Loucy (cell line): ENCODE data around the gene RAB3GAP1.

Source experiments
- EZH2phosphoT487 ChIP-seq: fragments of 200-600 bp; IDR thresholded peaks from 2 replicates; pipeline ENCODE4 v1.6.1; 2018; ENCODE audit warnings: antibody characterized with exemption, mild to moderate bottlenecking, moderate library complexity, borderline replicate concordance
- TF ChIP-seq, protein P1 (sequence below): fragments of 200-600 bp; sonication (generic); conservative IDR thresholded peaks from 2 replicates; pipeline ENCODE4 v1.5.1; 2014; ENCODE audit warnings: mild to moderate bottlenecking, antibody characterized with exemption, low read length

DNA sequence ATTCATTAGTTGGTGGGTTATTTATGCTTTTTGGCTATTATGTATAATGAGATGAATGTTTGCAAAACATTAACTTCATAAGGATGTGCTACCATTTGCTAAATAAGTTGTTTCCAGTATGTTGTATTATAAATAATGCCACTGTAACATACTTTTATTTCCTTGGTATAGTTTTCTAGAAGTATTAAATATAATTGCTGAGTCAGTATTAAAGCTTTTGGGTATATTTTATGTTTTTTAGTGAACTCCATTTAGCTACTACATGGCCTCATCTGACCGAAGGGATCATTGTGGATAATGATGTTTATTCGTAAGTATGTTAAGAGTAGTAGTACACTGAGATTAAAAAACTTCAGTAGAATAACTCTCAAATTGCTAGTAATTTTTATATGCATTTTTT is 73.8 kb downstream of the RAB3GAP1 start:
- no peak for TF ChIP-seq EZH2phosphoT487
- TF ChIP-seq, protein P1, sequence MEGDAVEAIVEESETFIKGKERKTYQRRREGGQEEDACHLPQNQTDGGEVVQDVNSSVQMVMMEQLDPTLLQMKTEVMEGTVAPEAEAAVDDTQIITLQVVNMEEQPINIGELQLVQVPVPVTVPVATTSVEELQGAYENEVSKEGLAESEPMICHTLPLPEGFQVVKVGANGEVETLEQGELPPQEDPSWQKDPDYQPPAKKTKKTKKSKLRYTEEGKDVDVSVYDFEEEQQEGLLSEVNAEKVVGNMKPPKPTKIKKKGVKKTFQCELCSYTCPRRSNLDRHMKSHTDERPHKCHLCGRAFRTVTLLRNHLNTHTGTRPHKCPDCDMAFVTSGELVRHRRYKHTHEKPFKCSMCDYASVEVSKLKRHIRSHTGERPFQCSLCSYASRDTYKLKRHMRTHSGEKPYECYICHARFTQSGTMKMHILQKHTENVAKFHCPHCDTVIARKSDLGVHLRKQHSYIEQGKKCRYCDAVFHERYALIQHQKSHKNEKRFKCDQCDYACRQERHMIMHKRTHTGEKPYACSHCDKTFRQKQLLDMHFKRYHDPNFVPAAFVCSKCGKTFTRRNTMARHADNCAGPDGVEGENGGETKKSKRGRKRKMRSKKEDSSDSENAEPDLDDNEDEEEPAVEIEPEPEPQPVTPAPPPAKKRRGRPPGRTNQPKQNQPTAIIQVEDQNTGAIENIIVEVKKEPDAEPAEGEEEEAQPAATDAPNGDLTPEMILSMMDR: no peak
